ENCODE measurements around the gene UBE2O. TPM values are rescaled to one million over a fixed set of nuclear protein-coding genes. Genes with fewer than 3 reads are reported as not detected.

Gene UBE2O
- total RNA-seq, 1 experiment from 2014 or later = 68.9 TPM

DNA sequence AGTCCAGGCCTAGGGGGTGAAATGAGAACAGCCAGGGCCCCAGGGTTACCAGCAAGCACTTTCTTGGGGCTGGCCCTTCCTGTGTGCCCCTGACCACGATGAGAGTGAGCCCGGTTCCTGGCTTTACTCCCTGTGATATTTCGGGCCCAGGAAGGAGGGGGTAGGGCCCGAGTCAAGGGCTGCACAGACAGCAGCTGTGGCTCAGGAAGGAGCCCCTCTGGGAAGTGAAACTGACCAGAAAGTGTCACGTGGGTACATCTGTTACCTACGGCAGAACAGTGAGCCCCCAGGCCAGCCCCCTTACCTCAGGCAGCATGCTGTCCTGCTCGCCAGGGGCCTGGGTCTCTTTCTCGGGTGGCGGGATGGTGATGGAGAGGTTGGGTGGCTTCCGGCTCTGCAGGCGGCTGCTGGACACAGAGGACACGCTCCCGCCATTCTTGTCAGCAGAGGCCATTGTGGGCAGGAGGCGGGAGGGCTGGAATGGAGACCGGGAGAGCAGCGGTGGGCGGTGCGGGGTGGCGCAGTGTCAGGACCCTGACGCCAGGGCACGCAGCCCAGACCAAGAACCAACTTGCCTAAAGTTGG, 28.2 kb upstream of the UBE2O start:
- CTCF ChIA-PET = interaction anchor here (1.4 kb wide), 1 partner anchor 42 kb away, joined by 4 read pairs; no protein-coding TSS in a partner anchor
- no peak overlapping the region for H3K4me3 Mint-ChIP-seq
- H3K27ac Mint-ChIP-seq = no peak overlapping the region
- no peaks in the 10 kb centered on the region for H3K9me3 Mint-ChIP-seq
- POLR2A ChIA-PET = no interaction called here
- ATAC-seq (no peak), DNase-seq (ENCODE audit: low spot score) (no peak)
- H3K36me3 Mint-ChIP-seq = no peaks in the 10 kb centered on the region
- no peaks in the 10 kb centered on the region for H3K4me1 Mint-ChIP-seq
- no peaks in the 10 kb centered on the region for H3K27me3 Mint-ChIP-seq (ENCODE audit: low read depth)
- TF ChIP-seq, protein P1, sequence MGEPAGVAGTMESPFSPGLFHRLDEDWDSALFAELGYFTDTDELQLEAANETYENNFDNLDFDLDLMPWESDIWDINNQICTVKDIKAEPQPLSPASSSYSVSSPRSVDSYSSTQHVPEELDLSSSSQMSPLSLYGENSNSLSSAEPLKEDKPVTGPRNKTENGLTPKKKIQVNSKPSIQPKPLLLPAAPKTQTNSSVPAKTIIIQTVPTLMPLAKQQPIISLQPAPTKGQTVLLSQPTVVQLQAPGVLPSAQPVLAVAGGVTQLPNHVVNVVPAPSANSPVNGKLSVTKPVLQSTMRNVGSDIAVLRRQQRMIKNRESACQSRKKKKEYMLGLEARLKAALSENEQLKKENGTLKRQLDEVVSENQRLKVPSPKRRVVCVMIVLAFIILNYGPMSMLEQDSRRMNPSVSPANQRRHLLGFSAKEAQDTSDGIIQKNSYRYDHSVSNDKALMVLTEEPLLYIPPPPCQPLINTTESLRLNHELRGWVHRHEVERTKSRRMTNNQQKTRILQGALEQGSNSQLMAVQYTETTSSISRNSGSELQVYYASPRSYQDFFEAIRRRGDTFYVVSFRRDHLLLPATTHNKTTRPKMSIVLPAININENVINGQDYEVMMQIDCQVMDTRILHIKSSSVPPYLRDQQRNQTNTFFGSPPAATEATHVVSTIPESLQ (CRISPR knock-in tag; IDR thresholded peaks at IDR 0.05) = no peak
- TF ChIP-seq TCF7 (CRISPR knock-in tag; IDR thresholded peaks at IDR 0.05; ENCODE audit: low read depth) (no peak), SMAD3 (CRISPR knock-in tag; IDR thresholded peaks at IDR 0.05; ENCODE audit: borderline replicate concordance) (no peak), RELA (CRISPR knock-in tag; IDR thresholded peaks at IDR 0.05; ENCODE audit: borderline replicate concordance) (no peak), ZBTB21 (CRISPR knock-in tag; IDR thresholded peaks at IDR 0.05; ENCODE audit: borderline replicate concordance) (no peak), CREB1 (CRISPR knock-in tag; IDR thresholded peaks at IDR 0.05) (no peak), ZNF396 (CRISPR knock-in tag; IDR thresholded peaks at IDR 0.05; ENCODE audit: borderline replicate concordance) (no peak), CREM (CRISPR knock-in tag; IDR thresholded peaks at IDR 0.05) (no peak), PRRX2 (CRISPR knock-in tag; IDR thresholded peaks at IDR 0.05) (no peak), ZNF423 (CRISPR knock-in tag; IDR thresholded peaks at IDR 0.05) (no peak)
- TF ChIP-seq, protein P2, sequence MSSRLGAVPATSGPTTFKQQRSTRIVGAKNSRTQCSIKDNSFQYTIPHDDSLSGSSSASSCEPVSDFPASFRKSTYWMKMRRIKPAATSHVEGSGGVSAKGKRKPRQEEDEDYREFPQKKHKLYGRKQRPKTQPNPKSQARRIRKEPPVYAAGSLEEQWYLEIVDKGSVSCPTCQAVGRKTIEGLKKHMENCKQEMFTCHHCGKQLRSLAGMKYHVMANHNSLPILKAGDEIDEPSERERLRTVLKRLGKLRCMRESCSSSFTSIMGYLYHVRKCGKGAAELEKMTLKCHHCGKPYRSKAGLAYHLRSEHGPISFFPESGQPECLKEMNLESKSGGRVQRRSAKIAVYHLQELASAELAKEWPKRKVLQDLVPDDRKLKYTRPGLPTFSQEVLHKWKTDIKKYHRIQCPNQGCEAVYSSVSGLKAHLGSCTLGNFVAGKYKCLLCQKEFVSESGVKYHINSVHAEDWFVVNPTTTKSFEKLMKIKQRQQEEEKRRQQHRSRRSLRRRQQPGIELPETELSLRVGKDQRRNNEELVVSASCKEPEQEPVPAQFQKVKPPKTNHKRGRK (CRISPR knock-in tag; IDR thresholded peaks at IDR 0.05; ENCODE audit: borderline replicate concordance) = no peak
- TF ChIP-seq, protein P3, sequence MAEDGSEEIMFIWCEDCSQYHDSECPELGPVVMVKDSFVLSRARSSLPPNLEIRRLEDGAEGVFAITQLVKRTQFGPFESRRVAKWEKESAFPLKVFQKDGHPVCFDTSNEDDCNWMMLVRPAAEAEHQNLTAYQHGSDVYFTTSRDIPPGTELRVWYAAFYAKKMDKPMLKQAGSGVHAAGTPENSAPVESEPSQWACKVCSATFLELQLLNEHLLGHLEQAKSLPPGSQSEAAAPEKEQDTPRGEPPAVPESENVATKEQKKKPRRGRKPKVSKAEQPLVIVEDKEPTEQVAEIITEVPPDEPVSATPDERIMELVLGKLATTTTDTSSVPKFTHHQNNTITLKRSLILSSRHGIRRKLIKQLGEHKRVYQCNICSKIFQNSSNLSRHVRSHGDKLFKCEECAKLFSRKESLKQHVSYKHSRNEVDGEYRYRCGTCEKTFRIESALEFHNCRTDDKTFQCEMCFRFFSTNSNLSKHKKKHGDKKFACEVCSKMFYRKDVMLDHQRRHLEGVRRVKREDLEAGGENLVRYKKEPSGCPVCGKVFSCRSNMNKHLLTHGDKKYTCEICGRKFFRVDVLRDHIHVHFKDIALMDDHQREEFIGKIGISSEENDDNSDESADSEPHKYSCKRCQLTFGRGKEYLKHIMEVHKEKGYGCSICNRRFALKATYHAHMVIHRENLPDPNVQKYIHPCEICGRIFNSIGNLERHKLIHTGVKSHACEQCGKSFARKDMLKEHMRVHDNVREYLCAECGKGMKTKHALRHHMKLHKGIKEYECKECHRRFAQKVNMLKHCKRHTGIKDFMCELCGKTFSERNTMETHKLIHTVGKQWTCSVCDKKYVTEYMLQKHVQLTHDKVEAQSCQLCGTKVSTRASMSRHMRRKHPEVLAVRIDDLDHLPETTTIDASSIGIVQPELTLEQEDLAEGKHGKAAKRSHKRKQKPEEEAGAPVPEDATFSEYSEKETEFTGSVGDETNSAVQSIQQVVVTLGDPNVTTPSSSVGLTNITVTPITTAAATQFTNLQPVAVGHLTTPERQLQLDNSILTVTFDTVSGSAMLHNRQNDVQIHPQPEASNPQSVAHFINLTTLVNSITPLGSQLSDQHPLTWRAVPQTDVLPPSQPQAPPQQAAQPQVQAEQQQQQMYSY (CRISPR knock-in tag; IDR thresholded peaks at IDR 0.05) = no peak
- TF ChIP-seq, protein P4, sequence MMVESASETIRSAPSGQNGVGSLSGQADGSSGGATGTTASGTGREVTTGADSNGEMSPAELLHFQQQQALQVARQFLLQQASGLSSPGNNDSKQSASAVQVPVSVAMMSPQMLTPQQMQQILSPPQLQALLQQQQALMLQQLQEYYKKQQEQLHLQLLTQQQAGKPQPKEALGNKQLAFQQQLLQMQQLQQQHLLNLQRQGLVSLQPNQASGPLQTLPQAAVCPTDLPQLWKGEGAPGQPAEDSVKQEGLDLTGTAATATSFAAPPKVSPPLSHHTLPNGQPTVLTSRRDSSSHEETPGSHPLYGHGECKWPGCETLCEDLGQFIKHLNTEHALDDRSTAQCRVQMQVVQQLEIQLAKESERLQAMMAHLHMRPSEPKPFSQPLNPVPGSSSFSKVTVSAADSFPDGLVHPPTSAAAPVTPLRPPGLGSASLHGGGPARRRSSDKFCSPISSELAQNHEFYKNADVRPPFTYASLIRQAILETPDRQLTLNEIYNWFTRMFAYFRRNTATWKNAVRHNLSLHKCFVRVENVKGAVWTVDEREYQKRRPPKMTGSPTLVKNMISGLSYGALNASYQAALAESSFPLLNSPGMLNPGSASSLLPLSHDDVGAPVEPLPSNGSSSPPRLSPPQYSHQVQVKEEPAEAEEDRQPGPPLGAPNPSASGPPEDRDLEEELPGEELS (CRISPR knock-in tag; IDR thresholded peaks at IDR 0.05) = no peak
- TF ChIP-seq, protein P5, sequence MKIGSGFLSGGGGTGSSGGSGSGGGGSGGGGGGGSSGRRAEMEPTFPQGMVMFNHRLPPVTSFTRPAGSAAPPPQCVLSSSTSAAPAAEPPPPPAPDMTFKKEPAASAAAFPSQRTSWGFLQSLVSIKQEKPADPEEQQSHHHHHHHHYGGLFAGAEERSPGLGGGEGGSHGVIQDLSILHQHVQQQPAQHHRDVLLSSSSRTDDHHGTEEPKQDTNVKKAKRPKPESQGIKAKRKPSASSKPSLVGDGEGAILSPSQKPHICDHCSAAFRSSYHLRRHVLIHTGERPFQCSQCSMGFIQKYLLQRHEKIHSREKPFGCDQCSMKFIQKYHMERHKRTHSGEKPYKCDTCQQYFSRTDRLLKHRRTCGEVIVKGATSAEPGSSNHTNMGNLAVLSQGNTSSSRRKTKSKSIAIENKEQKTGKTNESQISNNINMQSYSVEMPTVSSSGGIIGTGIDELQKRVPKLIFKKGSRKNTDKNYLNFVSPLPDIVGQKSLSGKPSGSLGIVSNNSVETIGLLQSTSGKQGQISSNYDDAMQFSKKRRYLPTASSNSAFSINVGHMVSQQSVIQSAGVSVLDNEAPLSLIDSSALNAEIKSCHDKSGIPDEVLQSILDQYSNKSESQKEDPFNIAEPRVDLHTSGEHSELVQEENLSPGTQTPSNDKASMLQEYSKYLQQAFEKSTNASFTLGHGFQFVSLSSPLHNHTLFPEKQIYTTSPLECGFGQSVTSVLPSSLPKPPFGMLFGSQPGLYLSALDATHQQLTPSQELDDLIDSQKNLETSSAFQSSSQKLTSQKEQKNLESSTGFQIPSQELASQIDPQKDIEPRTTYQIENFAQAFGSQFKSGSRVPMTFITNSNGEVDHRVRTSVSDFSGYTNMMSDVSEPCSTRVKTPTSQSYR (CRISPR knock-in tag; IDR thresholded peaks at IDR 0.05) = no peak
- TF ChIP-seq, protein P6, sequence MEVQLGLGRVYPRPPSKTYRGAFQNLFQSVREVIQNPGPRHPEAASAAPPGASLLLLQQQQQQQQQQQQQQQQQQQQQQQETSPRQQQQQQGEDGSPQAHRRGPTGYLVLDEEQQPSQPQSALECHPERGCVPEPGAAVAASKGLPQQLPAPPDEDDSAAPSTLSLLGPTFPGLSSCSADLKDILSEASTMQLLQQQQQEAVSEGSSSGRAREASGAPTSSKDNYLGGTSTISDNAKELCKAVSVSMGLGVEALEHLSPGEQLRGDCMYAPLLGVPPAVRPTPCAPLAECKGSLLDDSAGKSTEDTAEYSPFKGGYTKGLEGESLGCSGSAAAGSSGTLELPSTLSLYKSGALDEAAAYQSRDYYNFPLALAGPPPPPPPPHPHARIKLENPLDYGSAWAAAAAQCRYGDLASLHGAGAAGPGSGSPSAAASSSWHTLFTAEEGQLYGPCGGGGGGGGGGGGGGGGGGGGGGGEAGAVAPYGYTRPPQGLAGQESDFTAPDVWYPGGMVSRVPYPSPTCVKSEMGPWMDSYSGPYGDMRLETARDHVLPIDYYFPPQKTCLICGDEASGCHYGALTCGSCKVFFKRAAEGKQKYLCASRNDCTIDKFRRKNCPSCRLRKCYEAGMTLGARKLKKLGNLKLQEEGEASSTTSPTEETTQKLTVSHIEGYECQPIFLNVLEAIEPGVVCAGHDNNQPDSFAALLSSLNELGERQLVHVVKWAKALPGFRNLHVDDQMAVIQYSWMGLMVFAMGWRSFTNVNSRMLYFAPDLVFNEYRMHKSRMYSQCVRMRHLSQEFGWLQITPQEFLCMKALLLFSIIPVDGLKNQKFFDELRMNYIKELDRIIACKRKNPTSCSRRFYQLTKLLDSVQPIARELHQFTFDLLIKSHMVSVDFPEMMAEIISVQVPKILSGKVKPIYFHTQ (CRISPR knock-in tag; IDR thresholded peaks at IDR 0.05) = no peak
- TF ChIP-seq, protein P7, sequence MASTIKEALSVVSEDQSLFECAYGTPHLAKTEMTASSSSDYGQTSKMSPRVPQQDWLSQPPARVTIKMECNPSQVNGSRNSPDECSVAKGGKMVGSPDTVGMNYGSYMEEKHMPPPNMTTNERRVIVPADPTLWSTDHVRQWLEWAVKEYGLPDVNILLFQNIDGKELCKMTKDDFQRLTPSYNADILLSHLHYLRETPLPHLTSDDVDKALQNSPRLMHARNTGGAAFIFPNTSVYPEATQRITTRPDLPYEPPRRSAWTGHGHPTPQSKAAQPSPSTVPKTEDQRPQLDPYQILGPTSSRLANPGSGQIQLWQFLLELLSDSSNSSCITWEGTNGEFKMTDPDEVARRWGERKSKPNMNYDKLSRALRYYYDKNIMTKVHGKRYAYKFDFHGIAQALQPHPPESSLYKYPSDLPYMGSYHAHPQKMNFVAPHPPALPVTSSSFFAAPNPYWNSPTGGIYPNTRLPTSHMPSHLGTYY (CRISPR knock-in tag; IDR thresholded peaks at IDR 0.05) = no peak
- TF ChIP-seq, protein P8, sequence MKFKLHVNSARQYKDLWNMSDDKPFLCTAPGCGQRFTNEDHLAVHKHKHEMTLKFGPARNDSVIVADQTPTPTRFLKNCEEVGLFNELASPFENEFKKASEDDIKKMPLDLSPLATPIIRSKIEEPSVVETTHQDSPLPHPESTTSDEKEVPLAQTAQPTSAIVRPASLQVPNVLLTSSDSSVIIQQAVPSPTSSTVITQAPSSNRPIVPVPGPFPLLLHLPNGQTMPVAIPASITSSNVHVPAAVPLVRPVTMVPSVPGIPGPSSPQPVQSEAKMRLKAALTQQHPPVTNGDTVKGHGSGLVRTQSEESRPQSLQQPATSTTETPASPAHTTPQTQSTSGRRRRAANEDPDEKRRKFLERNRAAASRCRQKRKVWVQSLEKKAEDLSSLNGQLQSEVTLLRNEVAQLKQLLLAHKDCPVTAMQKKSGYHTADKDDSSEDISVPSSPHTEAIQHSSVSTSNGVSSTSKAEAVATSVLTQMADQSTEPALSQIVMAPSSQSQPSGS (CRISPR knock-in tag; IDR thresholded peaks at IDR 0.05; ENCODE audit: borderline replicate concordance, low read depth) = no peak
